Activated CD4-positive, alpha-beta T cell treated with anti-CD3 and anti-CD28 coated beads, Interleukin-2, Interleukin-4, amounts not matched to agents 100 ng/mL and 50 ng/mL, durations not matched to agents 16 hours and 8 hours (primary cell): ENCODE results near the gene APOBEC3B.
A peak's percentile ranks its signal among the peaks of the same experiment; 100 is the strongest.
"Not testable (repeated sequence)": the region's sequence is repeated elsewhere in the genome, so short reads cannot be mapped to it uniquely, and the experiment has no call there.

ENCODE experiments used
- DNase-seq: peaks from one replicate; pipeline ENCODE4 v3.0.0-alpha.2; 2020; ENCODE audit warnings: low spot score

APOBEC3B gene

DNA sequence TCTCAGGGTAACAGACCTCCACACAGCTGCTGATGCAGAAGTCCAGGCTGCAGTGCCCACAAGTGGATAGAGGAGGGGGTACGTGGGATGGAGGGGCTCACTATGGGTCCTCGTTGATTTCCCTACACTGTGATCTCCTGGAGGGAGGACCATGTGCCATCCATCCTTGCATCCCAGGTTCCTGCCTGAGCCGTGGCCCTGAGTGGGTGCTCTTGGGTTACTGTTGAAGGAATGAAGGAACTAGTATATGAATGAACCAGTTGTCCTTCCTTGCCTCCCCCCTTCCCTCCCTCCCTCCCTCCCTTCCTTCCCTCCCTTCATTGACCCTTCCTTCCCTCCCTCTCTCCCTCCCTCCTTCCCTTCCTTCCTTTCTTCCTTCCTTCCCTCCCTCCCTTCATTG lies 15.4 kb downstream of the APOBEC3B start:
- no peak for DNase-seq

DNA sequence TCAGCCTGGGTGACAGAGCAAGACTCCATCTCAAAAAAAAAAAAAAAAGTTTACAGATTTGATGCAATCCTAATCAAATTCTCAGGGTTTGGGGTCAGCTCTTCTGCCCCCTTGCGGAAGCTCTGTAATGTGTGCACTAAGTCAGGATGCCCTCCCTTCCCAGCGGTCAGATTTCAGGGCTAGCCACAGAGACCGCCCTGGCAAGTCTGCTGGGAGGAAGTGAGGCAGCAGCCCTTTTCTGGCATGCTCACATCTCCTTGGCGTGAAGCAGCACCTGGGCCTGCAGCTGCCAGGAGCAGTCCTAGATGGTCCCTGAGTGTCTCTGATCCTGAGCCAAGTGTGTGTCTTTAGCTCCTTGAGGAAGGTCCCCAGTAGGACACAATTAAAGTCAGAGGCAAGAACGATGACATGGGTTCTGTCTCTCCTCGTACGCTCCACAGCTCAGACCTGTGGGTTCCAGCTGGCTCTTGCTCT lies 21.1 kb downstream of the APOBEC3B start:
- DNase-seq, result peak; percentile 83

DNA sequence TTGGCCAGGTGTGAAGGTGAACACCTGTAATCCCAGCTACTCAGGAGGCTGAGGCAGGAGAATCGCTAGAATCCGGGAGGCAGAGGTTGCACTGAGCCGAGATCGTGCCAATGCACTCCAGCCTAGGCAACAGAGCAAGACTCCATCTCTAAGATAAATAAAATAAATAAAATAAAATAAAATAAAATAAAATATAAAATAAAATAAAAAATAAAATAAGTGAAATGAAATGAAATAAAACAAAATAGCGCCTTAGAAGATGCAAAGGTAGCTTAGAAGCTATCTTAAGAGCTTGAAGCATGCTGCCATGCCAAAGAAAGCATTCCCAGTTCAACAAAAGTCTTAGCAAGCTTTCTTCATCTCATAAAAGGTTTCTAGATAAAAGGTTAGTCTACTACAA lies 25.0 kb downstream of the APOBEC3B start:
- DNase-seq, result no peak

DNA sequence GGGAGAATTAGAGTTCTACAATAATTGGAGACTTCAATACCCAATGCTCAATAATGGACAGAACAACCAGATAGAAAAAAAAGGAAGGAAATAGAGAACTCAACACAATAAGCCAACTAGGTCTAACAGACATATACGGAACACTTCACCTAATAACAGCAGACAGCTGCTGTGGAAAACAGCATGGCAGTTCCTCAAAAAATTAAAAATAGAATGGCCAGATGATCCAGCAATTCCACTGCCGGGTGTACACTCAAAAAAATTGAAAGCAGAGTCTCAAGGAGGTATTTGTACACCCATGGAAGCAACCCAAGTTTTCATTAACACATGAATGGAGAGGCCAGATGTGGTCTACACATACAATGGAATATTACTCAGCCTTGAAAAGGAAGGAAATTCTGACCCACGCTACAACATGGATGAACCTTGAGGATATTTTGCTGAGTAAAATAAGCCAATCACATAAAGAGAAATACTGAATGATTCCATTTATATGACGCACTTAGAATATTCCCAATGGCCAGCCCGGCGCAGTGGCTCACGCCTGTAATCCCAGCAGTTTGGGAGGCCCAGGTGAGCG lies 26.2 kb downstream of the APOBEC3B start:
- not testable (repeated sequence) for DNase-seq

DNA sequence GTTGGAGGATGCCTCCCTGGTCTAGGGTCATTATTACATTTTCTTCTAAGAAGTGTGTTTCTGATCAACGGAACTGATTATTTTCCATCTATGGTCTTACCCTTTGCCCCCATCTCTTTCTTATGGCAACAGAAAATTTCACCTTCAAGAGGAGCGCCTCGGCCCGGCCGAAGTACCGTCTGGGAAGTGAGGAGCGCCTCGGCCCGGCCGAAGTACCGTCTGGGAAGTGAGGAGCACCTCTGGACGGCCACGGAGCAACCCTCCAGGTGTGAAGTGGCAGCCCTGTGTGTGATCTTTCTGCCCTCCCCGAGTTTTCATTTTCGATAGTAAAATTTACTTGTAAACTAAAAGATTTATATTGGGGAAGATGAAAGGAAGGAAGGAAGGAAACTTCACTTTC lies 28.8 kb downstream of the APOBEC3B start:
- no peak for DNase-seq

DNA sequence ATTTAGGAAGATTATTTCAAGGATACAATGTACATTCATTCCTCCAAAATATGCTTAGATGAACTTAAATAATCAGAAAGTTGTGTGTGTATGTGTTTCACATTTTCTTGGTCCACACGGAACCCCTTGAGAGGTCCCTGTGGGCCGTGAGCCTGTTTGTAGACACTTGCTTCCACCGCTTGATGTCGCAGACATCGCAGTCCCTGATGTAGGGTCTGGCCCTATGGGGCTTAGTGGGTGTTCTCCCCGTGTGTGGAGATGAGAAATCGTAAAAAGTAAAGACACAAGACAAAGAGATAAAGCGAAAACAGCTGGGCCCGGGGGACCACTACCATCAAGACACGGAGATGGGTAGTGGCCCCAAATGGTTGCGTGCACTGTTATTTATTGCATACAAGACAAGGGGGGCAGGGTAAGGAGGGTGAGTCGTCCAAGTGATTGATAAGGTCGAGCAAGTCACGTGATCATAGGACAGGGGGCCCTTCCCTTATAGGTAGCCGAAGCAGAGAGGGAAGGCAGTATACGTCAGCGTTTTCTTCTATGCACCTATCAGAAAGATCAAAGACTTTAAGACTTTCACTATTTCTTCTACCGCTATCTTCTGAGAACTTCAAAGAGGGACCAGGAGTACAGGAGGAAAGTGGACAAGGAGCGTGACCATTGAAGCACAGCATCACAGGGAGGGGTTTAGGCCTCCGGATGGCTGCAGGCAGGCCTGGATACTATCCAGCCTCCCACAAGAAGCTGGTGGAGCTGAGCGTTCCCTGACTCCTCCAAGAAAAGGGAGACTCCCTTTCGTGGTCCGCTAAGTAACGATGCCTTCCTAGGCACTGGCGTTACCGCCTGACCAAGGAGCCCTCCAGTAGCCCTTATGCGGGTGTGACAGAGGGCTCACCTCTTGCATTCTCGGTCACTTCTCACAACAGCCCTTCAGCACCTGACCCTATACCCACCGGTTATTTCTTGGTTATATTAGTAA lies 30.7 kb downstream of the APOBEC3B start:
- no peak for DNase-seq

DNA sequence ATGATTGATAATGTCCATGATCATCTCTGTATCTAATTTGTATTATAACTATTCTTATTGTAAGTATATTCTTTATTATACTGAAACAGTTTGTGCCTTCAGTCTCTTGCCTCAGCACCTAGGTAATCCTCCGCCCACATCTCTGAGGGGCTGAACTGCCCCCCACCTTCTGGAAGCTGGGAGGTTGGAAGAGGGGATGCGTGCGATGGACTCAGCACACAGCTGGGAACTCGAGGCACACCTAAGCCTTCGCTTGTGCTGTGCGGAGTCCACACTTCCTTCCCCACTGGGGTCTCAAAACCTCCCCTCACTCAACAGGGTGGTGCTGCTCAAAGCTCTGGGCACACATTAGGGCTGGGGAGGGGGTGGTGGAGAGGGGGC lies 31.4 kb downstream of the APOBEC3B start:
- not testable (repeated sequence) for DNase-seq

DNA sequence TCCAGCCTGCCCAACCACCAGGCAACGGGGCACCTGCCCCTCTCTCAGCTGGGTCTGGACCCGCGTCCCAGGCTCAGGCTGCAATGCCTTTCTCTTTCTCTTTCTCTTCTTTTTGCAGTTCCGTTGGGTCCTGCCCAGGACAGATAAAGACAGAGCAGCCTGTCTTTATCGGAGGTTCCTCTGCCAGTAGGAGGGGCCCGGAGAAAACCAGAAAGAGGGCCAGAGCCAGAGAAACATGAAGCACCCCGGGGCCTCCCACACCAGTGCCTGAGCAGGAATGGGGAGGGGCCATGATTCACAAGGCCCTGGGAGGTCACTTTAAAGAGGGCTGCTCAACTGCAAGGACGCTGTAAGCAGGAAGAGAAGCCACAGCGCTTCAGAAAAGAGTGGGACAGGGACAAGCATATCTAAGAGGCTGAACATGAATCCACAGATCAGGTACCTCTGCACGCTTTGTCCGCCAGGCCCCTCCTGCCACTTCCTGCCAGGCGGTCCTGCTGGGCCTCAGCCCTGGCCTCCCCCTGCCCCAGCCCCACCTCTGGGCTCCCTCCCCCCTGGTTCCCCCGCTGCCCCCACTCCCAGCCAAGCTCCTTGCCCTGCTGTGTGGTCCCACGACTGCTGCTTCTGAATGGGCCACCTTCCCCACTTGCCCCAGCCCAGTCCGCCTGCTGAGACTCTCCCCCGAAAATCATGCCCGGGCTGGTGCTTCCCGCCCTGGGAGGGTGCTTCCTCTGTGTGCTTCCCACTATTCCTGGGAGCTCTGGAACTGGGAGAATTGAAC lies 32.0 kb downstream of the APOBEC3B start, which contains the start of gene APOBEC3C:
APOBEC3C (plus strand) TSS at position 316 of the 781 bp plus-strand sequence; CDS start at position 422, 106 bp downstream.
- peak; percentile 86 for DNase-seq

DNA sequence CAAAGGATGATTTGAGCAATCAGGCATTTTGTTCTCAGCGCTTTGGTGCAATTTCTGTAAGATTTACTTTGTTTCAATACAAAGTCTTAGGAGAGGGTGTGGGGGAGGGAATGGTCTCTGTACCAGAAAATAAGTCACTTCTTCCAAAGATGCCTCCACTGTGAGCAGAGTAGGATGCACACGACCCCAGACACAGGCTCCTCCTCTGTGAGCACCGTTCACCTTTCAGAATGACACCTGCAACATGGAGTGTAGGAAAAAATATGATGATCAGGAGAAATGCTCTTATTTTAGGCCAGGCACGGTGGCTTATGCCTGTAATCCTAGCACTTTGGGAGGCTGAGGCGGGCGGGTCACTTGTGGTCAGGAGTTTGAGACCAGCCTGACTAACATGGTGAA lies 32.6 kb downstream of the APOBEC3B start:
- not testable (repeated sequence) for DNase-seq

DNA sequence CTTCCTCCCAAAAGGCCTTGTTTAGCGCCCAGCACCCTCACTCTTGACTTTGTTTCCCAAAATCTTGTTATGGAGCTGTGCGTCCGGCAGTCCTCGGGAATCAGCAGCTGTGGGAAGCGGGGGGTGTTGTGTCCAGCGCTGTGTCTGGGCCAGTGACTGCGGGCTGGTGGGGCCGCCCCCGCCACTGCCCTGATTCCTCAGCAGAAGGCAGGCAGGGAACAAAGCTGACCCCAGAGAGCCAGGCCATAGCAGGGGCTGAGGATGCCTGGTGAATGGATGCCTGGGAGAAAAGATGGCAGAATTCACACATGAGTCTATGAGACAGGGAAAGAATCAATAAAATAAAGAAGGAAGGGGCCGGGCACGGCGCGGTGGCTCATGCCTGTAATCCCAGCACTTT lies 34.4 kb downstream of the APOBEC3B start:
- no peak for DNase-seq

DNA sequence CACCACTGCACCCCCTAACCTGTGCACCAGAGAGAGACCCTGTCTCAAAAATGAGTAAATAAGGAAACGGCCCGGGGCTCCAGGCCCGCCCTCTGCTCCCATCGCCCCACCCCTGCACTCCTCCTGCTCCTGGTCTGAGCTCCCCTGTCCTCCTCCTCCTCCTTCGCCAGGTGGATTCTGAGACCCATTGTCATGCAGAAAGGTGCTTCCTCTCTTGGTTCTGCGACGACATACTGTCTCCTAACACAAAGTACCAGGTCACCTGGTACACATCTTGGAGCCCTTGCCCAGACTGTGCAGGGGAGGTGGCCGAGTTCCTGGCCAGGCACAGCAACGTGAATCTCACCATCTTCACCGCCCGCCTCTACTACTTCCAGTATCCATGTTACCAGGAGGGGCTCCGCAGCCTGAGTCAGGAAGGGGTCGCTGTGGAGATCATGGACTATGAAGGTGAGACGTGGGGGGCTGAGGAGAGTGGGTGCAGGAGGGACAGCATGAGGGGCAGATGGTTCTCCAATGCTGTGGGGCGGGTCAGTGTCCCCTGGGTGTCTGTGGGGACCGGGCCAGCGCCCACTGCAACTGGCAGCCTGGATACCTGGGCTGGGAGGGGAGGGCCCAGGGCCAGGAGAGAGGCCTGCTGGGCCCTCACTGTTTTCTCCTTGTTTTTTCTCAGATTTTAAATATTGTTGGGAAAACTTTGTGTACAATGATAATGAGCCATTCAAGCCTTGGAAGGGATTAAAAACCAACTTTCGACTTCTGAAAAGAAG lies 35.6 kb downstream of the APOBEC3B start:
- DNase-seq, result no peak

DNA sequence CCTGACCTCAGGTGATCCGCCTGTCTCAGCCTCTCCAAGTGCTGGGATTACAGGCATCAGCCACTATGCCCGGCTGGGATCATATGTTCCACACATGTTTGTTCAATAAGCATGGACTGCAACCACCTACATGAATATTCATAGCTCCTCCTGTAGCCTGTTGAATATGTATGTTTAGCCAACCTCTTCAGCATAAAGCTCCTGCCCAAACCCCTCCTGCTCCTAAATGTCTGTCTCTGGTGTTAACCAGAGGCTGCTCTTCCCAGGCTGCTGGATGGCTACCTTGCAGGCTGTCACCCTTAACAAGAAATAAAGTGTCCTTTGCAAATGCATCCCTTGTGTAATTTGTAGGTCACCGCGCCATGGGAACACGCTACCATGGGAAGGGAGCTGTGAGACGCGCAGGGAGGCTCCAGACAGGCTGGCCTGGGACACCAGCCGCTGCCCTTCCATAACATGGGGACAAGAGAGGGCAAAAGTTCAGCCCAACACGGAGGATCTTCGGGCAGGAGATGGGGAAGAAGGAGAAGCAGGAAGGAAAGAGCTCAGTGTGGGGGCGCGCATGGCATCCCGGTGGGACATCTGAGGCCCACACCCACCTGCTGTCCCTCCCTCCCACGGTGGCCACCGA lies 38.0 kb downstream of the APOBEC3B start:
- not testable (repeated sequence) for DNase-seq

DNA sequence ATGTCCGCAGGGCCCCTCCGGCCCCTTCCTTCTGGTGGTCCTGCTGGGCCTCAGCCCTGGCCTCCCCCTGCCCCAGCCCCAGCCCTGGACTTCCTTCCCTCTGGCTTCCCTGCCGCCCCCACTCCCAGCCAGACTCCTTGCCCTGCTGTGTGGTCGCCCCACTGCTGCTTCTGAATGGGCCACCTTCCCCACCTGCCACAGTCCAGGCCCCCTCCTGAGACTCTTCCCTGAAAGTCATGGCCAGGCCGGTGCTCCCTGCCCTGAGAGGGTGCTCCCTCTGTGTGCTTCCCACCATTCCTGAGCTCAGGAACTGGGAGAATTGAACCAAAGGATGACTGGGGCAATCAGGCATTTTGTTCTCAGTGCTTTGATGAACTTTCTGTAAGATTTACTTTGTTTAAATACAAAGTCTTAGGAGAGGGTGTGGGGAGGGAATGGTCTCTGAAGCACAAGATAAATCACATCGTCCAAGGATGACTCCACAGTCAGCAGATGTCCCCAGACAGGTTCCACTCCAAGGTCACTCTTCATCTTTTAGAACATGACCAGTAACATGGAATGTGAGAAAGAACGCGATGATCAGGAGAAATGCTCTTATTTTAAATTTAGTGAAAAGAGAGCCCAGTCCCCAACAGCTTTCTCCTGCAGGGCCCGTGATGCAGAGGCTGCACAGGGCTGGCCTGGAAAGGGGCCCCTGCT lies 39.6 kb downstream of the APOBEC3B start:
- no peak for DNase-seq

DNA sequence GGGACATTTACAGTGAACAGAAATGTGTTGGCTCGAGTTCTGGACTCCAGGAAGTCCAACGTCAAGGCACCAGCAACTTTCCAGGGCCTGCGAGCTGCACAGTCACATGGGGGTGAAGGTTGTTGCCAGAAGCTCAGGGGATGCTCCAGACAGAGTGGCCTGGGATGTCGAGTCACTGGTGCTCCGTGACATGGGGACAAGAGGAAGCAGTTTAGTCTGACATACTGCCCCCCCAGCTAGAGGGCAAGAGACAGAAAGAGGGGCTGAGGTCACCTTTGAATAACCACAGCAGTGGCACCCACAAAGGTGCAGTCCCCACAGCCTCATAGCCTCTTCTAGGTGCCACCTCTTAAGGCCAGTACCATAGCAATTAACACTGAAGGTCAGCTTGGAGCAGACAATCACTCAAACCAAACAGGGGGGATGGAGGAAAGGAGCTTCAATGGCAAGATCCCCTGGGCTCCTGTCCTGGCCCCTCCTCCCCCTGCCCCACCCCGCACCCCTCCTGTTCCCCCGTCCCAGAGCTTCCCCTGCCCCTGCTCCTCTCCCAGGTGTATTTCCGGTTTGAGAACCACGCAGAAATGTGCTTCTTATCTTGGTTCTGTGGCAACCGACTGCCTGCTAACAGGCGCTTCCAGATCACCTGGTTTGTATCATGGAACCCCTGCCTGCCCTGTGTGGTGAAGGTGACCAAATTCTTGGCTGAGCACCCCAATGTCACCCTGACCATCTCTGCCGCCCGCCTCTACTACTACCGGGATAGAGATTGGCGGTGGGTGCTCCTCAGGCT lies 42.6 kb downstream of the APOBEC3B start:
- no peak for DNase-seq

DNA sequence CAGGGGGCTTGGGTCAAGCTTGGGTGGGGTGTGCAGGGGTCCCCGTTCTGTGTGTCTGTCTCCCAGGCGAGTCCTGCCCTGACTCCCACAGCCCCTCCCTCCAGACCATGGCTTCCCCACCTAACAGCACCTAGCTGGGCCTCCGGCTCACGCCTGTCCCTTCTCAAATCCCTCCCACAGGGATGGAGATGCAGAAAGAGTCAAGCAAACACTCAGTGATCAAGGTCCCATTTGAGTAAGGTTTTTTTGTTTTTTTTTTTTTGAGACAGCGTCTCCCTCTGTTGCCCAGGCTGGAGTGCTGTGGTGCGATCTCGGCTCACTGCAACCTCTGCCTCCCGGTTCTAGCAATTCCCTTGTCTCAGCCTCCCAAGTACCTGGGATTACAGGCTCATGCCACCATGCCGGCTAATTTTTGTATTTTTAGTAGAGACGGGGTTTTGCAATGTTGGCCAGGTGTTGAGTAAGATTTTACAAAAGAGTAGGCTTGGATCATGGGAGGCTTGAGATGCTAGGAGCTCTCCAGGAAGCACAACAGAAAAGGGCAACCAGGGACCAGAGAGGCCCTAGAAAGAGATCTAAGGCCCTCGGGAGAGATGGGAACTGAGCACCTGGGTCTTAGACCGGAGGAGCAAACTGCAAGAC lies 44.5 kb downstream of the APOBEC3B start:
- DNase-seq, result no peak

DNA sequence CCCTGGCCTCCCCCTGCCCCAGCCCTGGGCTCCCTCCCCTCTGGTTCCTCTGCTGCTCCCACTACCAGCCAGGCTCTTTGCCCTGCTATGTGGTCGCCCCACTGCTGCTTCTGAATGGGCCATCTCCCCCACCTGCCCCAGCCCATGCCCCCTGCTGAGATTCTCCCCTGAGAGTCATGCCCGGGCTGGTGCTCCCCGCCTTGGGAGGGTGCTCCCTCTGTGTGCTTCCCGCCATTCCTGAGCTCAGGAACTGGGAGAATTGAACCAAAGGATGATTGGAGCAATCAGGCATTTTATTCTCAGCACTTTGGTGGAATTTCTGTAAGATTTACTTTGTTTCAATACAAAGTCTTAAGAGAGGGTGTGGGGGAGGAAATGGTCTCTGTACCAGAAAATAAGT lies 45.6 kb downstream of the APOBEC3B start:
- no peak for DNase-seq

DNA sequence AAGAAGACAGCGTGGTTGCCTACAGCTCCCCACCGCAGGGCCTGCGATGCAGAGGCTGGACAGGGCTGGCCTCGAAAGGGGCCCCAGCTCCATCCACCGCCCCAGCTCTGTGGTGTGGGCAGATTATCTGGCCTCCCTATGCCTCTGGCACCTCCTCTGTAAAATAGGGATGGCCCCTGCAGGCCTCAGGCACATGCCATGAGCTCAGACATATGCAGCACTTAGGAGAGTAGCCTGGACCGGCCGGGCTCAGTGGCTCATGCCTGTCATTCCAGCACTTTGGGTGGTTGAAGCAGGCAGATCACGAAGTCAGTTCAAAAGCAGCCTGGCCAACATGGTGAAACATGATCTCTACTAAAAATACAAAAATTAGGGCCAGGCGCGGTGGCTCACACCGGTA lies 46.1 kb downstream of the APOBEC3B start:
- no peak for DNase-seq

DNA sequence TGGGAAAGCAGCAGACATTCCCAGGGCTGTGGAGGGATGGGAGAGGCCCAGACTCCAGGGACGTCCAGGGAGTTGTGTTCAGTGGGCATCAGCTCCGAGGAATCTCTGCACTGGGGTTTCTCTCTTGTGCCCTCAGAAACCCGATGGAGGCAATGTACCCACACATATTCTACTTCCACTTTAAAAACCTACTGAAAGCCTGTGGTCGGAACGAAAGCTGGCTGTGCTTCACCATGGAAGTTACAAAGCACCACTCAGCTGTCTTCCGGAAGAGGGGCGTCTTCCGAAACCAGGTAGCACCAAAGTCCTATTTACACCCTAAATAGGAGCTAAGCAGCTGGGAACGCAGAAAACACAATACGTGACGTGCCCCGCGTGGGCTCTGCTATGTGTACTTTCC lies 47.1 kb downstream of the APOBEC3B start:
- no peak for DNase-seq

DNA sequence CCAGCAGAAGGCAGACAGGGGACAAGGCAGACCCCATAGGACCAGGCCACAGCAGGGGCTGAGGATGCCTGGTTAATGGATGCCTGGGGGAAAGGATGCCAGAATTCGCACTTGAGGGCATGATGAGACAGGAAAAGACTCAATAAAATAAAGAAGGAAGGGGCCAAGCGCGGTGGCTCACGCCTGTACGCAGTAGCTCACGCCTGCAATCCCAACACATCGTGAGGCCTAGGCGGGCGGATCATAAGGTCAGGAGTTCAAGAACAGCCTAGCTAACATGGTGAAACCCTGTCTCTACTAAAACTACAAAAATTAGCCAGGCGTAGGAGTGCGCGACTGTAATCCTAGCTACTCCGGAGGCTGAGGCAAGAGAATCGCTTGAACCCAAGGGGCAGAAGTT lies 48.6 kb downstream of the APOBEC3B start:
- no peak for DNase-seq
